Suprapubic skin (tissue), 4 donors: ENCODE measurements around the gene GRB10. TPM values are rescaled to one million over a fixed set of nuclear protein-coding genes. Genes with fewer than 3 reads are reported as not detected.

Experiments used
- DNase-seq, 2 donors: peaks; one replicate each; pipeline ENCODE4 v3.0.0-alpha.2; 2019; ENCODE audit warnings: low spot score in 2 of 2
- H3K27ac ChIP-seq: fragments of 200-600 bp; sonication (generic); one replicate; pipeline ENCODE4 v1.5.1; 2019
- H3K27me3 ChIP-seq: fragments of 200-600 bp; sonication (generic); one replicate; pipeline ENCODE4 v1.5.1; 2019
- H3K36me3 ChIP-seq: fragments of 200-600 bp; sonication (generic); one replicate; pipeline ENCODE4 v1.5.1; 2019
- H3K4me1 ChIP-seq: fragments of 200-600 bp; sonication (generic); one replicate; pipeline ENCODE4 v1.5.1; 2019
- H3K4me3 ChIP-seq: fragments of 200-600 bp; sonication (generic); one replicate; pipeline ENCODE4 v1.5.1; 2019; ENCODE audit warnings: mild to moderate bottlenecking
- H3K9me3 ChIP-seq: fragments of 200-600 bp; sonication (generic); one replicate; pipeline ENCODE4 v1.5.1; 2019
- CTCF ChIP-seq, 2 donors: fragments of 200-600 bp in 1 of 2; fragments of 450-650 bp in 1 of 2; sonication (generic) in 1 of 2; IDR thresholded peaks; one replicate each; pipeline ENCODE4 v1.5.1; 2016 to 2019; ENCODE audit warnings: antibody characterized with exemption in 2 of 2, mild to moderate bottlenecking in 1 of 2, moderate library complexity in 1 of 2
- EP300 ChIP-seq: sonication (generic); formaldehyde crosslinking; IDR thresholded peaks from one replicate; pipeline ENCODE4 v1.6.1; 2017; ENCODE audit warnings: antibody characterized with exemption
- POLR2A ChIP-seq, 2 donors: fragments of 450-650 bp; IDR thresholded peaks; one replicate each; pipeline ENCODE4 v1.6.1; 2017; ENCODE audit warnings: antibody characterized with exemption in 2 of 2, mild to moderate bottlenecking in 2 of 2, moderate library complexity in 2 of 2
- POLR2AphosphoS5 ChIP-seq, 3 donors: sonication (generic); formaldehyde crosslinking; IDR thresholded peaks; one replicate each; pipeline ENCODE4 v1.6.1; 2017; ENCODE audit warnings: antibody characterized with exemption in 3 of 3
- WGBS: methylation state at CpG from one replicate; pipeline ENCODE4 v1.1.5; 2018; 5-methylcytosine and 5-hydroxymethylcytosine counted together
- total RNA-seq, 4 donors: library from RNA; depleted of rRNA; stranded (reverse); fragments of >200 nt; gene quantifications; one replicate each; pipeline ENCODE4 v1.1.0, GENCODE V29; 2016

GRB10 gene
- total RNA-seq, 4 donors from 2014 or later, result 7.8 to 56.2 (median 11.5) TPM

GRCh38 chr7:50641442-50642405 lies 141.0 kb downstream of the GRB10 start:
- no peaks in the 10 kb centered on the region for H3K27me3 ChIP-seq
- no peaks in the 10 kb centered on the region for H3K36me3 ChIP-seq
- H3K4me3 ChIP-seq, result no peak overlapping the region
- TF ChIP-seq CTCF (IDR thresholded peaks at IDR 0.05) (no peak), POLR2A (IDR thresholded peaks at IDR 0.05) (no peak), EP300 (no peak), POLR2AphosphoS5 (IDR thresholded peaks at IDR 0.05) (no peak)
- no peaks in the 10 kb centered on the region for H3K4me1 ChIP-seq
- 91% methylated on average over 18 of the region's 18 CpGs for WGBS
- no peaks in the 10 kb centered on the region for H3K9me3 ChIP-seq
- DNase-seq, result no peak
- H3K27ac ChIP-seq, result no peak overlapping the region

- DNase-seq, result peak in 1 of 2 donors; percentile 49
- Histone ChIP-seq H3K4me3 (no peak overlapping the region), H3K36me3 (no peaks in the 10 kb centered on the region), H3K27ac (no peak overlapping the region), H3K27me3 (no peaks in the 10 kb centered on the region), H3K4me1 (no peaks in the 10 kb centered on the region), H3K9me3 (peaks cover 5% of the 10 kb centered on the region)
- WGBS, result 87% methylated on average over 7 of the region's 7 CpGs
- TF ChIP-seq POLR2A (IDR thresholded peaks at IDR 0.05) (no peak), CTCF (IDR thresholded peaks at IDR 0.05) (no peak), POLR2AphosphoS5 (IDR thresholded peaks at IDR 0.05) (no peak), EP300 (no peak)
Observed at GRCh38 chr7:50640779-50641178, 141.9 kb downstream of the GRB10 start.

GRCh38 chr7:50640256-50640655 lies 142.4 kb downstream of the GRB10 start:
- H3K27ac ChIP-seq, result no peak overlapping the region
- WGBS, result 80% methylated on average over 2 of the region's 2 CpGs
- no peak overlapping the region for H3K4me3 ChIP-seq
- no peak for TF ChIP-seq POLR2AphosphoS5 (IDR thresholded peaks at IDR 0.05)
- no peak for TF ChIP-seq CTCF (IDR thresholded peaks at IDR 0.05)
- no peak for TF ChIP-seq POLR2A (IDR thresholded peaks at IDR 0.05)
- no peak for TF ChIP-seq EP300
- no peak for DNase-seq
- no peaks in the 10 kb centered on the region for H3K4me1 ChIP-seq
- H3K27me3 ChIP-seq, result no peaks in the 10 kb centered on the region
- H3K9me3 ChIP-seq, result peaks cover 5% of the 10 kb centered on the region
- H3K36me3 ChIP-seq, result no peaks in the 10 kb centered on the region

- no peaks in the 10 kb centered on the region for H3K36me3 ChIP-seq
- DNase-seq, result no peak
- H3K27ac ChIP-seq, result no peak overlapping the region
- H3K27me3 ChIP-seq, result no peaks in the 10 kb centered on the region
- no peak for TF ChIP-seq POLR2A (IDR thresholded peaks at IDR 0.05)
- TF ChIP-seq POLR2AphosphoS5 (IDR thresholded peaks at IDR 0.05), result no peak
- TF ChIP-seq CTCF (IDR thresholded peaks at IDR 0.05), result no peak
- TF ChIP-seq EP300, result no peak
- H3K9me3 ChIP-seq, result peaks cover 9% of the 10 kb centered on the region
- no peak overlapping the region for H3K4me3 ChIP-seq
- H3K4me1 ChIP-seq, result no peaks in the 10 kb centered on the region
- WGBS, result 65% methylated on average over 3 of the region's 3 CpGs
Observed at GRCh38 chr7:50637725-50638643, 144.7 kb downstream of the GRB10 start.
